Measurements from ENCODE around the gene RHEX.
"Not testable (repeated sequence)": the region's sequence is repeated elsewhere in the genome, so short reads cannot be mapped to it uniquely, and the experiment has no call there.

RHEX gene

GRCh38 chr1:206058927-206059292, 5.9 kb downstream of the RHEX start:
- DNase-seq (ENCODE audit: low read depth in 3 of 3, low spot score in 1 of 3): no peak

GRCh38 chr1:206059355-206059915, 6.5 kb downstream of the RHEX start:
- DNase-seq (ENCODE audit: low read depth in 3 of 3, low spot score in 1 of 3): no peak

- DNase-seq (ENCODE audit: low read depth in 3 of 3, low spot score in 1 of 3): no peak
Measured at GRCh38 chr1:206060844-206061243, 7.9 kb downstream of the RHEX start.

GRCh38 chr1:206062464-206062863, 9.5 kb downstream of the RHEX start:
- DNase-seq (ENCODE audit: low read depth in 3 of 3, low spot score in 1 of 3): no peak

GRCh38 chr1:206064001-206064400, 11.0 kb downstream of the RHEX start:
- DNase-seq (ENCODE audit: low read depth in 3 of 3, low spot score in 1 of 3): not testable (repeated sequence)

- DNase-seq (ENCODE audit: low read depth in 3 of 3, low spot score in 1 of 3): not testable (repeated sequence)
Measured at GRCh38 chr1:206064501-206064900, 11.5 kb downstream of the RHEX start.

GRCh38 chr1:206065547-206066145, 12.7 kb downstream of the RHEX start:
- no peak for DNase-seq (ENCODE audit: low read depth in 3 of 3, low spot score in 1 of 3)

GRCh38 chr1:206066479-206067171, 13.7 kb downstream of the RHEX start:
- DNase-seq (ENCODE audit: low read depth in 3 of 3, low spot score in 1 of 3): no peak

- no peak for DNase-seq (ENCODE audit: low read depth in 3 of 3, low spot score in 1 of 3)
Measured at GRCh38 chr1:206067486-206068227, 14.7 kb downstream of the RHEX start.

GRCh38 chr1:206068314-206068713, 15.3 kb downstream of the RHEX start:
- no peak for DNase-seq (ENCODE audit: low read depth in 3 of 3, low spot score in 1 of 3)

- no peak for DNase-seq (ENCODE audit: low read depth in 3 of 3, low spot score in 1 of 3)
Measured at GRCh38 chr1:206070627-206071304, 17.8 kb downstream of the RHEX start.

GRCh38 chr1:206074839-206075238, 21.9 kb downstream of the RHEX start:
- no peak for DNase-seq (ENCODE audit: low read depth in 3 of 3, low spot score in 1 of 3)

GRCh38 chr1:206075786-206076755, 23.1 kb downstream of the RHEX start:
- no peak for DNase-seq (ENCODE audit: low read depth in 3 of 3, low spot score in 1 of 3)

GRCh38 chr1:206079135-206079534, 26.2 kb downstream of the RHEX start:
- DNase-seq (ENCODE audit: low read depth in 3 of 3, low spot score in 1 of 3): no peak

GRCh38 chr1:206080026-206080820, 27.2 kb downstream of the RHEX start:
- DNase-seq (ENCODE audit: low read depth in 3 of 3, low spot score in 1 of 3): no peak

- DNase-seq (ENCODE audit: low read depth in 3 of 3, low spot score in 1 of 3): no peak
Measured at GRCh38 chr1:206081856-206082255, 28.9 kb downstream of the RHEX start.

GRCh38 chr1:206082831-206083695, 30.1 kb downstream of the RHEX start:
- DNase-seq (ENCODE audit: low read depth in 3 of 3, low spot score in 1 of 3): no peak

- DNase-seq (ENCODE audit: low read depth in 3 of 3, low spot score in 1 of 3): no peak
Measured at GRCh38 chr1:206083750-206084149, 30.8 kb downstream of the RHEX start.

GRCh38 chr1:206087091-206087490, 34.1 kb downstream of the RHEX start:
- DNase-seq (ENCODE audit: low read depth in 3 of 3, low spot score in 1 of 3): no peak
